IPS-NIHi7 (cell line): Measurements from ENCODE around the gene MRPS34.

ENCODE experiments used
- DNase-seq: peaks from one replicate; pipeline ENCODE4 v3.0.0; 2012; ENCODE audit warnings: mixed read lengths; ENCODE audit errors: extremely low spot score

The MRPS34 gene

GRCh38 chr16:1781758-1782407, 8.9 kb upstream of the MRPS34 start:
- no peak for DNase-seq

GRCh38 chr16:1781254-1781653, 8.3 kb upstream of the MRPS34 start:
- no peak for DNase-seq

GRCh38 chr16:1780677-1781072, 7.7 kb upstream of the MRPS34 start:
- DNase-seq = no peak

GRCh38 chr16:1779741-1780676, 7.1 kb upstream of the MRPS34 start:
- DNase-seq = no peak

- DNase-seq = no peak
Observed at GRCh38 chr16:1779234-1779701, 6.3 kb upstream of the MRPS34 start.

- DNase-seq = no peak
Observed at GRCh38 chr16:1778200-1779179, 5.6 kb upstream of the MRPS34 start.

GRCh38 chr16:1777375-1778199, 4.7 kb upstream of the MRPS34 start:
- no peak for DNase-seq

- DNase-seq = no peak
Observed at GRCh38 chr16:1776991-1777374, 4.0 kb upstream of the MRPS34 start.

GRCh38 chr16:1776672-1776955, 3.7 kb upstream of the MRPS34 start:
- no peak for DNase-seq

GRCh38 chr16:1775846-1776671, 3.1 kb upstream of the MRPS34 start:
- DNase-seq = no peak

- DNase-seq = no peak
Observed at GRCh38 chr16:1775006-1775845, 2.3 kb upstream of the MRPS34 start.

GRCh38 chr16:1774448-1774780, 1.5 kb upstream of the MRPS34 start:
- no peak for DNase-seq

GRCh38 chr16:1773703-1774447, 941 bp upstream of the MRPS34 start:
- DNase-seq = no peak

- DNase-seq = no peak
Observed at GRCh38 chr16:1772362-1772907, 499 bp downstream of the MRPS34 start, which contains the start of gene EME2. Gene EME2 (plus strand): TSS chr16:1772810. CDS start chr16:1773228, 418 bp downstream.

- peak; percentile 39 for DNase-seq
Observed at GRCh38 chr16:1771864-1772361, 1.0 kb downstream of the MRPS34 start.

GRCh38 chr16:1771188-1771863, 1.6 kb downstream of the MRPS34 start, which contains the start of gene NME3:
Gene NME3 (minus strand): TSS chr16:1771543. CDS start chr16:1771534, 9 bp downstream.
- peak; percentile 76 for DNase-seq
